GM20000 (cell line): Measurements from ENCODE around the gene SMARCD1.
"Not testable (repeated sequence)": the region's sequence is repeated elsewhere in the genome, so short reads cannot be mapped to it uniquely, and the experiment has no call there.

Source experiments
- DNase-seq: peaks from one replicate; pipeline ENCODE4 v3.0.0; 2012; ENCODE audit warnings: low spot score
- TF ChIP-seq, protein P1 (sequence below): IDR thresholded peaks from 2 replicates; pipeline ENCODE4 v1.5.1; 2012; ENCODE audit warnings: mild to moderate bottlenecking, control low read depth; ENCODE audit errors: extremely low read depth, missing control alignments

The SMARCD1 gene

DNA sequence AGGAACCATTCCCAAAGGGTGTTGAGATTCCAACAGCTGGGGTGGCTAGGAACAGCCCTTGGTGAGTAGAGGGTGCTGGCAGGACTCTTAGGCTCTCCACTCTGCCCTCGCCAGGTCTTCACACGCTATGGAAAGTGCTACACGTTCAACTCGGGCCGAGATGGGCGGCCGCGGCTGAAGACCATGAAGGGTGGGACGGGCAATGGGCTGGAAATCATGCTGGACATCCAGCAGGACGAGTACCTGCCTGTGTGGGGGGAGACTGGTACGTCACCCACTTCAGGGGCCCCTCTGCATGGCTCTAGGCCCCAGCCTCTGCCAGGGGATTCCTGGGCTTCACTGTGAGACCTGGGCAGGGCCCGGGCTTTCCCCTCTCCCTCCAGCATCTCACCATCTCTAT, 8.0 kb upstream of the SMARCD1 start:
- TF ChIP-seq, protein P1, sequence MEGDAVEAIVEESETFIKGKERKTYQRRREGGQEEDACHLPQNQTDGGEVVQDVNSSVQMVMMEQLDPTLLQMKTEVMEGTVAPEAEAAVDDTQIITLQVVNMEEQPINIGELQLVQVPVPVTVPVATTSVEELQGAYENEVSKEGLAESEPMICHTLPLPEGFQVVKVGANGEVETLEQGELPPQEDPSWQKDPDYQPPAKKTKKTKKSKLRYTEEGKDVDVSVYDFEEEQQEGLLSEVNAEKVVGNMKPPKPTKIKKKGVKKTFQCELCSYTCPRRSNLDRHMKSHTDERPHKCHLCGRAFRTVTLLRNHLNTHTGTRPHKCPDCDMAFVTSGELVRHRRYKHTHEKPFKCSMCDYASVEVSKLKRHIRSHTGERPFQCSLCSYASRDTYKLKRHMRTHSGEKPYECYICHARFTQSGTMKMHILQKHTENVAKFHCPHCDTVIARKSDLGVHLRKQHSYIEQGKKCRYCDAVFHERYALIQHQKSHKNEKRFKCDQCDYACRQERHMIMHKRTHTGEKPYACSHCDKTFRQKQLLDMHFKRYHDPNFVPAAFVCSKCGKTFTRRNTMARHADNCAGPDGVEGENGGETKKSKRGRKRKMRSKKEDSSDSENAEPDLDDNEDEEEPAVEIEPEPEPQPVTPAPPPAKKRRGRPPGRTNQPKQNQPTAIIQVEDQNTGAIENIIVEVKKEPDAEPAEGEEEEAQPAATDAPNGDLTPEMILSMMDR: no peak
- no peak for DNase-seq

GRCh38 chr12:50078281-50078680, 6.9 kb upstream of the SMARCD1 start:
- TF ChIP-seq, protein P1: no peak
- DNase-seq: no peak

GRCh38 chr12:50079771-50080170, 5.4 kb upstream of the SMARCD1 start:
- no peak for DNase-seq
- TF ChIP-seq, protein P1: no peak

DNA sequence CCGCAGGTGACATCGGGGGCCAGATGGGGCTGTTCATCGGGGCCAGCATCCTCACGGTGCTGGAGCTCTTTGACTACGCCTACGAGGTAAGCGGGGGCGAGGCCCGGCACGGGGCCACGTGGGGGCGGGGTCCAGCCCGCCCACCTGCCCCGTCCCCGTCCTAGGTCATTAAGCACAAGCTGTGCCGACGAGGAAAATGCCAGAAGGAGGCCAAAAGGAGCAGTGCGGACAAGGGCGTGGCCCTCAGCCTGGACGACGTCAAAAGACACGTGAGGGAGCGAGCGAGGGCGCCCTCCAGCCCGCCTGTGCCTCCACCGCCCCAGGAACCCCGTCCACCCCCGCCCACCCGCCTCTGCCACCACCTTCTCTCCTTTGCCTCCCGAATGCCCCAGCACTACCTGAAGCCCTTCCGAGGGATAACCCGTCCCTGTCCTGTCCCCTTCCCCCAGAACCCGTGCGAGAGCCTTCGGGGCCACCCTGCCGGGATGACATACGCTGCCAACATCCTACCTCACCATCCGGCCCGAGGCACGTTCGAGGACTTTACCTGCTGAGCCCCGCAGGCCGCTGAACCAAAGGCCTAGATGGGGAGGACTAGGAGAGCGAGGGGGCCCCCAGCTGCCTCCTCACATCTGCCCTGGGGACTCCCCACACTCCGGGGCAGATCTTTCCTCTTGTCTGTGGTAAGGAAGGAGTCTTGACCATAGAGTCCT, 3.9 kb upstream of the SMARCD1 start:
- TF ChIP-seq, protein P1: no peak

DNA sequence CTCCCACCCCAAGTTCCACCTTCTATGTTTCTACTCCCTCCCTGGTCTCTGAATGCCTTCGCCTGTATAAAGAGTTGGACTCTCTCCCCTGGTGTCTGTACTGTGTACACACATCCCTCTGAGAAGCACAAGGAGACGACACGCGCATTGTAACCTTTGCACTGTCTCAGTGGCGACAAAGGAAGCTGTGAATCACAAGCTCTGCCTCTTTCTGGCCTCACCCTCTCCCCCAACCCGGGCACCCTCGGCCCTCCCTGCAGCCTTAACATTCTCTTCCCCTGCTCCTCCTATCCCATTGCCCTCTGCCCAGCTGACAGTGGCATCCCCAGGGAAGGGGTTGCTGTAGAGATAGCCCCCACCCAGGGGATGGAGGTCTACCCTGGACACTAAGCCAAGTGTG, 2.5 kb upstream of the SMARCD1 start:
- DNase-seq: no peak
- TF ChIP-seq, protein P1: no peak

More for the DNA sequence above, 3.9 kb upstream of the SMARCD1 start:
- no peak for DNase-seq

- TF ChIP-seq, protein P1: no peak
- no peak for DNase-seq
Observed at GRCh38 chr12:50083301-50083700, 1.8 kb upstream of the SMARCD1 start.

- not testable (repeated sequence) for DNase-seq
Observed at GRCh38 chr12:50084409-50084774, 750 bp upstream of the SMARCD1 start.

GRCh38 chr12:50085615-50086072, 502 bp downstream of the SMARCD1 start:
- TF ChIP-seq, protein P1: no peak
- DNase-seq: peak; percentile 38
